Stomach smooth muscle (tissue), 2 donors: Measurements from ENCODE around the gene LGR4.
"Not testable (repeated sequence)": the region's sequence is repeated elsewhere in the genome, so short reads cannot be mapped to it uniquely, and the experiment has no call there.

Source experiments
- H3K27ac ChIP-seq: one replicate; pipeline ENCODE4 v1.7.0; 2013; ENCODE audit warnings: mild to moderate bottlenecking, low read length, inconsistent platforms
- H3K27me3 ChIP-seq, 2 donors: one replicate each; pipeline ENCODE4 v1.7.0; 2013; ENCODE audit warnings: low read length in 2 of 2; ENCODE audit not compliant: insufficient read depth in 2 of 2, control insufficient read depth in 1 of 2
- H3K36me3 ChIP-seq, 2 donors: one replicate each; pipeline ENCODE4 v1.7.0; 2013; ENCODE audit warnings: low read length in 2 of 2; ENCODE audit not compliant: control insufficient read depth in 2 of 2, insufficient read depth in 2 of 2
- H3K4me1 ChIP-seq: one replicate; pipeline ENCODE4 v1.7.0; 2013; ENCODE audit warnings: low read length; ENCODE audit not compliant: control insufficient read depth, insufficient read depth
- H3K4me3 ChIP-seq, 2 donors: one replicate each; pipeline ENCODE4 v1.7.0; 2013; ENCODE audit warnings: low read length in 2 of 2
- H3K9ac ChIP-seq, 2 donors: one replicate each; pipeline ENCODE4 v1.7.0; 2013; ENCODE audit warnings: low read length in 2 of 2, mild to moderate bottlenecking in 1 of 2
- H3K9me3 ChIP-seq, 2 donors: one replicate each; pipeline ENCODE4 v1.7.0; 2013; ENCODE audit warnings: low read length in 2 of 2; ENCODE audit not compliant: control insufficient read depth in 2 of 2
- donor health status: healthy.
- donor health status: Pancreatic carcinoma.

The LGR4 gene

GRCh38 chr11:27348340-27348873, 124.2 kb downstream of the LGR4 start:
- Histone ChIP-seq H3K27ac (no peak overlapping the region), H3K4me3 (peak overlapping the region in 1 of 2 donors; percentile 32), H3K9ac (no peak overlapping the region), H3K27me3 (no peaks in the 10 kb centered on the region), H3K4me1 (no peaks in the 10 kb centered on the region), H3K9me3 (no peaks in the 10 kb centered on the region), H3K36me3 (no peaks in the 10 kb centered on the region)

DNA sequence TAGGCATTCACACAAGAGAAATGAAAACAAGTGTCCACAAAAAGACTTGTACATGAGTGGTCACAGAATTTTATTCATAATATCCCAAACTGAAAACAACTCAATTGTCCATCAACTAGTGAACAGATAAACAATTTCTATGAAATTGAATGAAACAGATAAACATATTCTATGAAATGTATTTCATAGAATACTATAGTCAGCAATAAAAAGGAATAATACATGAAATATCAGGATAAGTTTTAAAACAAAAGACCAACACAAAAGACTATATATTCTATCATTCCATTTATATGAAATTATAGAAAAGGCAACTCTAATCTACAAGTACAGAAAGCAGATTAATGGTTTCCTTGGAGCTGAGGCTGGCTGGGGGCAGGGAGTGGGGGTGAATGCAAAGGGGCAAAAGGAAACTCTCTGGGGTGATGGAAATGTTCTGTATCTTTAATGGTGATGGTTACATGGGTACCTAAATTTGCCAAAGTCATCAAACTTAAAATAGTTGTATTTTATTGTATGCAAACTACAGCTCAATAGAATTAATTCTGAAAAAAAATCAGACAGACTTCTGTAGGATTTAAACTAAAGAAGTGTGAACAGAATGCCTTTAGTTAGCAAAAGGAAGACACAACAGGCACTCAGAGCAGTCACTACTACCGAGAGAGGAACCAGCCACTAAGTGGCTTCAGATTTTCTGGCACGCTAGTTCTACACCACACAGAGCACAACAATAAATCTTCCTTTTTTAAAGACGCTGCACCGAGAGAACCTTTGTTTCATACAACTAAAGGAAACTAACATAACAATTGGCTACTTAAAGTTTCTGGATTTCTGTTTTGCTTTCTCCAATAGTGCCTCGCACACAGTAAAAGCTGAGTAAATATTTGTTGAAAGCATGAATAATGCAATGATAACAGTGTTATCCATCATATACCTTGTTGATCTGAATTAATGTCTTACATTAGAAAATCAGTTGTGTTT, 124.9 kb downstream of the LGR4 start:
- H3K4me1 ChIP-seq = no peaks in the 10 kb centered on the region
- H3K27me3 ChIP-seq = no peaks in the 10 kb centered on the region
- no peak overlapping the region for H3K9ac ChIP-seq
- H3K4me3 ChIP-seq = peak overlapping the region in 1 of 2 donors; percentile 32
- no peaks in the 10 kb centered on the region for H3K9me3 ChIP-seq
- no peak overlapping the region for H3K27ac ChIP-seq
- H3K36me3 ChIP-seq = no peaks in the 10 kb centered on the region

DNA sequence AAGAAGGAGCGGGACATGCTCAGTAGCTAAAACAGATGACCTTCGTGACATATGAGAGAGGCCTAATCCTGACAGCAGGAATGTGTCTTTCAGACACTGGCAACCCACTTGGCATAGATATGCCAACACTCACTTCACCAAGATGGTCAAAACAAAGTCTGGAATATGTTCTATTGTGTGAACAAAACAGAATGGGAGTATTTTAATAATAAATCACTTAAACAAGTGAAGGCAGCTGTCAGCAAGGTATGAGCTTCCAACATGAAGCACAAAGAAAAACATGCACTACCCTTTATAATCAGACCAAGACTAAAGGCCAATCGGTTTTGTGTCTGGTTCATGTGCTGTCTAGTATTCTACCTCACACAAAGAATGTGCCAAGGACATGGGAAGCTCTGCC, 132.6 kb downstream of the LGR4 start:
- H3K27ac ChIP-seq = no peak overlapping the region

GRCh38 chr11:27334764-27335163, 137.8 kb downstream of the LGR4 start:
- H3K36me3 ChIP-seq, H3K4me3 ChIP-seq, H3K4me1 ChIP-seq, H3K27ac ChIP-seq, H3K27me3 ChIP-seq, H3K9me3 ChIP-seq, H3K9ac ChIP-seq: not testable (repeated sequence)

More for the DNA sequence above, 132.6 kb downstream of the LGR4 start:
- Histone ChIP-seq H3K9ac (no peak overlapping the region), H3K9me3 (no peaks in the 10 kb centered on the region), H3K4me3 (no peak overlapping the region), H3K27me3 (no peaks in the 10 kb centered on the region), H3K4me1 (no peaks in the 10 kb centered on the region), H3K36me3 (no peaks in the 10 kb centered on the region)

GRCh38 chr11:27331981-27332380, 140.6 kb downstream of the LGR4 start:
- H3K9ac ChIP-seq = no peak overlapping the region
- no peaks in the 10 kb centered on the region for H3K36me3 ChIP-seq
- H3K4me3 ChIP-seq = no peak overlapping the region
- H3K27ac ChIP-seq = no peak overlapping the region
- H3K27me3 ChIP-seq = no peaks in the 10 kb centered on the region
- no peaks in the 10 kb centered on the region for H3K9me3 ChIP-seq
- H3K4me1 ChIP-seq = no peaks in the 10 kb centered on the region

DNA sequence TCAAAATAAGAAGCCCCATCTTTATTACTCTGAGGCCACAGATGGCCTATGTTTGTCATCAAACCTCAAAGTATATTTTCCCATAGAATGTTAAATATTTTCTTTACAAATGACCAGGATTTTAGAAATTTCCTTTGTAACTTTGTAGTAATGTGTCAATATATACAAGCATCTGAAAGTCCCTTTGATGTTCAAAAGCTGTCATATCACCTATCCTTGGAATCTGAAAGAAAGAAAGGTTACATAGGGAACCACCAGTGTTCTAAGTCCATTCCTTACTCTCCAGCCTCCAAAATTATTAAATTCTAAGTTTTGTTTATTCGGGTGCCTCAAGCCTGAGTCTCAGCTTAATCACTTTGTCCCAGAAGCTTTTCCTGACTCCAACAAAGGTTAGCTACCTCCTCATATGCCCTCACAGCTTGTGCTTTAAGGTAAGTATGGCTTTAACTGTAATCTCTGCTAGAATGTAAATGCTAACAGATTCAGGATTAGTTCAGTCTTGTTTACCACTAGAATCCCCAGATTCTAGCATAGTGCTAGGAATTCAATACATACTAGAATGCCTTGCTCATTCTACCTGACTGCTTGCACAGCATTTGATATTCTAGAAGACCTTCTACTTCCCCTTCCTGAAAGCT, 141.8 kb downstream of the LGR4 start:
- no peak overlapping the region for H3K4me3 ChIP-seq
- H3K9me3 ChIP-seq = no peaks in the 10 kb centered on the region
- no peaks in the 10 kb centered on the region for H3K4me1 ChIP-seq
- no peak overlapping the region for H3K27ac ChIP-seq
- H3K9ac ChIP-seq = no peak overlapping the region
- H3K36me3 ChIP-seq = no peaks in the 10 kb centered on the region
- H3K27me3 ChIP-seq = no peaks in the 10 kb centered on the region

DNA sequence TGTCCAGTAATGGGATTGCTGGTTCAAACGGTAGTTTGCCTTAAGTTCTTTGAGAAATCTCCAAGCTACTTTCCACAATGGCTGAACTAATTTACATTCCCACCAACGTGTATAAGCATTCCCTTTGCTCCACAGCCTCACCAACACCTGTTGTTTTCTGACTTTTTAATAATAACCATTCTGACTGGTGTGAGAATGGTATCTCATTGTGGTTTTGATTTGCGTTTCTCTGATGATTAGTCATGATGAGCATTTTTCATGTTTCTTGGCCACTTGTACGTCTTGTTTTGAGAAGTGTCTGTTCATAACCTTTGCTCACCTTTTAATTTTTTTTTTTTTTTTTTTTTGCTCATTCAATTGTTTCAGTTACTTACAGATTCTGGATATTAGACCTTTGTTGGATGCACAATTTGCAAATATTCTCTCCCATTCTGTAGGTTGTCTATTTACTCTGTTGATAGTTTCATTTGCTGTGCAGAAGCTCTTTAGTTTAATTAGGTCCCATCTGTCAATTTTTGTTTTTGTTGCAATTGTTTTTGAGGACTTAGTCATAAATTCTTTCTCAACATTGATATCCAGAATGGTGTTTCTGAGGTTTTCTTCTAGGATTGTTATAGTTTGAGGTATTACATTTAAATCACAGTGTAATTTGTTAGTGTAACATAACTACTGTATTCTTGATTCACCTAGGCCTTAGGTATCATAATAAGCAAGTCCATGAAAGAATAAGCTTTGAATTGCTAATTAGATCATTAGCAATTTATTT, 142.5 kb downstream of the LGR4 start:
- H3K36me3 ChIP-seq = no peaks in the 10 kb centered on the region
- H3K27me3 ChIP-seq = no peaks in the 10 kb centered on the region
- H3K4me3 ChIP-seq = no peak overlapping the region
- no peaks in the 10 kb centered on the region for H3K4me1 ChIP-seq
- no peak overlapping the region for H3K9ac ChIP-seq
- H3K27ac ChIP-seq = no peak overlapping the region
- H3K9me3 ChIP-seq = no peaks in the 10 kb centered on the region

DNA sequence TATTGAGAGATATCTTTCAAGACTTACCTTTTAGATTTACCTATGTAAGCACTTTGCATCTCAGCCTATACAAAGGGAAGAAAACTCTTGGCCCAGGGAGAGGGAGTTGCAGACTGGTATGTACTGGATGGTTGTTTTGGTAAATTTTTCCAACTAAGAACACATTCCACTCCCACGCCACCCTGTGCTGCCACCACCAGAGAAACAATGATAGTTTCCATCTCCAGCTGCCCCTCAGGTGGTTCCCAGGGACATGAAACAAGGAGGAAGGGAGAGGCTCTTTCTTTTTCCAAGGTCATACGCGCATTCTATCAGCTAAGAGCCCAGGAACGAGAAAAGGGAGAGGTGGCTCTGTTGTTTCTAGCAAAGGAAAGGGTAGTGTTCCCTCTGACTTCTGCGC, 144.0 kb downstream of the LGR4 start:
- H3K9me3 ChIP-seq = no peaks in the 10 kb centered on the region
- H3K27me3 ChIP-seq = no peaks in the 10 kb centered on the region
- H3K27ac ChIP-seq = no peak overlapping the region
- H3K9ac ChIP-seq = no peak overlapping the region
- no peaks in the 10 kb centered on the region for H3K36me3 ChIP-seq
- H3K4me3 ChIP-seq = no peak overlapping the region
- no peaks in the 10 kb centered on the region for H3K4me1 ChIP-seq

GRCh38 chr11:27327064-27327463, 145.5 kb downstream of the LGR4 start:
- not testable (repeated sequence) for H3K9ac ChIP-seq, H3K27me3 ChIP-seq

DNA sequence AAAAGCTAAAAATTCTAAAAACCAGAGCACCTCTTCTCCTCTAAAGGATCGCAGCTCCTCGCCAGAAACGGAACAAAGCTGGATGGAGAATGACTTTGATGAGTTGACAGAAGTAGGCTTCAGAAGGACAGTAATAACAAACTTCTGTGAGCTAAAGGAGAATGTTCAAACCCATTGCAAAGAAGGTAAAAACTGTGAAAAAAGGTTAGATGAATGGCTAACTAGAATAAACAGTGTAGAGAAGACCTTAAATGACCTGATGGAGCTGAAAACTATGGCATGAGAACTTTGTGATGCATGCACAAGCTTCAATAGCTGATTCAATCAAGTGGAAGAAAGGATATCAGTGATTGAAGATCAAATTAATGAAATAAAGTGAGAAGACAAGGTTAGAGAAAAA, 150.4 kb downstream of the LGR4 start:
- H3K4me3 ChIP-seq, H3K27ac ChIP-seq, H3K9me3 ChIP-seq, H3K36me3 ChIP-seq, H3K9ac ChIP-seq, H3K4me1 ChIP-seq, H3K27me3 ChIP-seq: not testable (repeated sequence)

More at GRCh38 chr11:27327064-27327463, 145.5 kb downstream of the LGR4 start:
- not testable (repeated sequence) for H3K27ac ChIP-seq, H3K36me3 ChIP-seq, H3K4me3 ChIP-seq, H3K9me3 ChIP-seq, H3K4me1 ChIP-seq
